22Rv1 (cell line): ENCODE measurements around the gene GHRH.

Source experiments
- H3K27ac ChIP-seq: fragments of 450-650 bp; 2 replicates; pipeline ENCODE4 v1.5.1; 2017
- CTCF ChIP-seq: fragments of 450-650 bp; IDR thresholded peaks from 2 replicates; pipeline ENCODE4 v1.5.1; 2017; ENCODE audit warnings: mild to moderate bottlenecking
- ZFX ChIP-seq: fragments of 450-650 bp; IDR thresholded peaks from 2 replicates; pipeline ENCODE4 v1.6.1; 2017; ENCODE audit warnings: antibody characterized with exemption, borderline replicate concordance

Gene GHRH

GRCh38 chr20:37270576-37271420 lies 9.2 kb upstream of the GHRH start:
- H3K27ac ChIP-seq, result no peak overlapping the region
- TF ChIP-seq ZFX (no peak), CTCF (no peak)

GRCh38 chr20:37267667-37268313 lies 6.2 kb upstream of the GHRH start:
- no peak overlapping the region for H3K27ac ChIP-seq
- TF ChIP-seq CTCF, result no peak
- TF ChIP-seq ZFX, result no peak

- TF ChIP-seq CTCF (no peak), ZFX (no peak)
- H3K27ac ChIP-seq, result no peak overlapping the region
Measured at GRCh38 chr20:37266940-37267666, 5.5 kb upstream of the GHRH start.

GRCh38 chr20:37265152-37265551 lies 3.5 kb upstream of the GHRH start:
- TF ChIP-seq CTCF (no peak), ZFX (no peak)
- no peak overlapping the region for H3K27ac ChIP-seq

- no peak for TF ChIP-seq ZFX
- no peak for TF ChIP-seq CTCF
- no peak overlapping the region for H3K27ac ChIP-seq
Measured at GRCh38 chr20:37263686-37264085, 2.1 kb upstream of the GHRH start.

- TF ChIP-seq CTCF, result no peak
- no peak for TF ChIP-seq ZFX
- H3K27ac ChIP-seq, result no peak overlapping the region
Measured at GRCh38 chr20:37262505-37262904, 891 bp upstream of the GHRH start.
